NCI-H2171 treated with DMSO at 0.1 percent for 48 hours (cell line): ENCODE data around the gene KIAA2012.
A peak's percentile ranks its signal among the peaks of the same experiment; 100 is the strongest.

ENCODE experiments used
- DNase-seq: peaks from one replicate; lab custom pipeline; 2025; lab: John Stamatoyannopoulos, UW

KIAA2012 gene

DNA sequence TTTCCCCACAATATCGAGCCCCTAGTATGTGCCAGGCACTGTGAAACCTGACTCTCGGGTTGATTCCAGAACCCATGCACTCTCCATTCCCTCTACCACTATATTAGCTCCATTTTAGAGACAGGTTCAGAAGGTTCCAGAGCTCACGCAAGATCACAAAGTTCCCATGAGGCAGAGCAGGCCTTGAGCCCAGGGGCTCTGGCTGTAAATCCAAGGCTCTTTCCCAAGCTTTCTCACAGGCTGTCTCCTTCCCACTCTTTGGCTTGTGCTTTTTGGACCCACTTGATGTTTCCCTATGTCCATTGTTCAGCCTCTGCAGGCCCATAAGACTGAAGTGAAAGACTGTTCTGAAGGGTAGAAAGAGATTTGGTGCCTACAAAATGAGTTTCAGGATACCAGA, 15.7 kb downstream of the KIAA2012 start:
- no peak for DNase-seq

DNA sequence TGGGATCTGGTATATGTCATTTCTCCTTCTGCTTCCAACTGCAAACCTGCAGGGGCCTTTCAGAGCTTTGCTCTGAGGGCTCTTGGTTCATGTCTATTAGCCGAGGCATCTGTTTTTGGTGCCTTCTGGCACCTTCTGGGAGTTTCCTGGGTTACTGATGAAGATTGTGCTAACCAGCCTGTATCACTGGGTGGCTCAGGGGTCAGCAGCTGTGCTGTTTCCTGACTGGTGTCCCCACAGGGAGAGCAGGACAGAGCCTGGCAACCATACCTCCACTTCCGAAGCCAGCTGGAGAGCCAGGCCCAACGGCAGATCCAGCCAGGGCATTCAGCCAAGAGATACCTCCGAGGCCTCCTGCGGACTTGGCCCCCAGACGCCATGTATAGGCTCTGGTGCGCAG, 17.5 kb downstream of the KIAA2012 start:
- DNase-seq, result peak; percentile 70

- DNase-seq, result no peak
Measured at GRCh38 chr2:202091476-202091875, 18.4 kb downstream of the KIAA2012 start.

DNA sequence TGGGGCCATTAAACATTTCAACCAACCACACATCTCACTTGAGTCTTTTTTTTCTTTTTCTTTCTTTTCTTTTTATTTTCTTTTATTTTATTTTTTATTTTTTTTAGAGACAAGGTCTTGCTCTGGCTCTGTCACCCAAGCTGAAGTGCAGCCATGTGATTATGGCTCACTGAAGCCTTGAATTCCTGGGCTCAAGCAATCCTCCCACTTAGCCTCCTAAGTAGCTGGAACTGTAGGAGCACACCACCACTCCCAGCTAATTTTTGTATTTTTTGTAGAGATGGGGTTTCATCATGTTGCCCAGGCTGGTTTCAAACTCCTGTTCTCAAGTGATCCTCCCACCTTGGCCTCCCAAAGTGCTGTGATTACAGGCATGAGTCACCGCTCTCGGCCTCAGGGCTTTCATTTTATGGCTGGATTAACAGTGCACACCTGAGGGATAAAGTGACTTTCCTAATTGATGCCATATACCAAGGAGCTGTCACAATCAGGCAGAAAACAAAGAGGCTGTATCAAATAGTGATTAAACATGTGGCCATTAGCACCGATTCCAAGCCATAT, 21.5 kb downstream of the KIAA2012 start:
- no peak for DNase-seq

DNA sequence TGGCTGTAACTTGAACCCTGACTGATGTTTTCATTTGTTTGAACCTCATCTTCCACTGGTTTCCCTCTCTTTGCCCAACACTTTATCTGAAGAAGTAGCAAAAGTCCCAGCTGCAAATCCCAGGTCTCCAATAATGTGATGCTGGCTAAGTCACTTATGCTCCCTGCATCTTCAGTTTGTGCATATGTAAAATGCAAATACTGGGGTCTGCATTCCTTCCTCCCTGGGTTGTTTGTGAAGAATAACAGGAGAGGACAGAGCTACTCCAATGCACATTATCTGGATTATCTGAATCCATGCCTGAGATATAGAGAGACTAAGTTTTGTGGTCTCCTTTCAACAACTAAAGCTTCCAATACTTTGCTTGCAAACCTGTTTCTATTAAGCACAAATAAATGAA, 22.2 kb downstream of the KIAA2012 start:
- no peak for DNase-seq

DNA sequence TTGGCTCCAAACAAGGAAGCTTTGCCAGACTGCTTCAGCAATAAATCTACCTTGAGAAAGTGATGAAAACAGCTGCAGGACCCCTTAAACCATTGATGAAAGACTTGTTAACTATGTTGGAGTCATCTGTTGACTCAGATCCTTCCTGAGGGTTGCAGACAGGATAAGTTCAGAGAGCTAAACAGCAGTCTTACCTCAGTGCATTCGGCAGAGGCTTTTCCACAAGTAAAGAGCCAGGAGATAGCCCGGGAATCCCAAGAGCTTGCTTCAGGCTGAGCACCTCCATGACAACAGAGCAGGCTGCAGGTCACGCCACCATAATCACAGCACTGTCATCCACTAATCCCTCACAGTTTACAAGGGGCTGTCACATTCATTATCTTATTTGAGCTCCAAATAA, 23.7 kb downstream of the KIAA2012 start:
- DNase-seq, result no peak

- DNase-seq, result no peak
Measured at GRCh38 chr2:202098291-202098690, 25.2 kb downstream of the KIAA2012 start.

DNA sequence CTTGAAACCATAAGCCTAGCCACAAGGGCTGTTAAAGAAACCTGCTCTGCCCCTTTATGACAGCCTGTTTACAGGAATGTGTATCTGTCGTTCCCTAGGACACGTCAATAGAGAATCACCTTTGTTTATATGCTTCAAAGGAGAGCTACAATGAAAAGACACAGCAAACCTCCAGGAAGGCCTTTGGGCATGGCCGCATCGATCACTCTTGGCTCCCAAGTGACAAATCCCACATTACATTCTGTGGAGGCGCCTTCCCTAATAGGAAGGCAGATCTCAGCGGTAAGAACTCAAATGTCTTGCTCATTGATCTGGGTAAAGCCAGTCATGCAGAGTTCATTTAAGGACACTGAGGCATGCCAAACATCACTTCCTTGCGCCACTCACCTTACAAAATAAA, 26.5 kb downstream of the KIAA2012 start:
- peak; percentile 32 for DNase-seq

- DNase-seq, result peak; percentile 84
Measured at GRCh38 chr2:202100176-202100575, 27.1 kb downstream of the KIAA2012 start.

DNA sequence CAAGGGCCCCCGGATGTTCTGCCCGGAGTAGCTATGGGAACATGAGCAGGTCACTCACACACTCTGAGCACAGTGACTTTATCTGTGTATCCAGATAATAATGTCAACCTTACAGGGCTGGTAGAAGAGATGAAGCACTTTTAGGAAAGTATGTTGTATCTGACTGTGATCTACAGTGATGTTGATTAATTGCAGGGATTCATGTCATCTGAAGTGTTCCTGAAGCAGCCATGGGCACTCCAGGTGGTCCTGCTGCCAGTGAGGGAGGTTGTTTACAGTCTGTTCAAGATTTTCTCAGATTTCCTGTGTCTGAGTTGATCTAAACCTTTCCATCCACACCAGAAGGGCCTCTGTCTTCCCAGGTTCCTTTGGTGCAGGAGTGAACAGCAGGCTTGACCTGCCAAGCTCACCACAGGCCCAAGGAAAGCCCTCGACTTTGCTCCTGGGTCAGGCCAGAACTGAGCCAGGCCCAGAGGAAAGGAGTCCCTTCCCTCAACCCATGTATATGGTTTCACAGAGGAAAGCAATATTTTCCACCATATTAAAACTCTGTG, 28.0 kb downstream of the KIAA2012 start:
- DNase-seq, result peak; percentile 93

GRCh38 chr2:202102425-202103000, 29.5 kb downstream of the KIAA2012 start:
- peak; percentile 98 for DNase-seq

DNA sequence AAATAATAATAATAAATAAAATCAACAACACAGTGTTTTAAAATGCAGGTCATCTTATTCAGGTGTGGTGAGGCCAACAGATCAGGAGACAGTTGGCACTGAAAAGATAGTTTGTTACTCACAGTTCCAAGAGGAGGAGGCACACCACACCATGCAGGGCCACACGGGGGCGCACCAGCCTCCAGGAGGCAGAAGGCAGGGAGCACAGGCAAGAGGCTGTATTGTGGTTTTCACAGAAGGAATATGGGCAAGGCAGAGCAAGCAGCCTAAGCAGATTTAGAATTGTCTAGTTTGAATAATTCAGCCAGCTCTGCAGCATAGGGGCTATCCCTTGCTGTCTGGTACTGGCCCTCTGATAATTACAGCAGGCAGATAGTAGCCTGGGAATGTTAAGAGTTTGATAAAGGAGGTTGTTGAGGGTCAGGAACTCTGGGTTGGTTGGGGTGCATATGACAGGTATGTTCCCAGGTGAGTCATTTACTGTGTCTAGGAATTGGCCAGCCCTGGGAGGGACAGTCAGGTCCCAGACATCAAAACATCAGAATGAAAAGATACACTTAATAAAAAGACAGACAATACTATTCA, 31.3 kb downstream of the KIAA2012 start:
- peak; percentile 41 for DNase-seq

GRCh38 chr2:202105025-202105424, 32.0 kb downstream of the KIAA2012 start:
- no peak for DNase-seq

- DNase-seq, result no peak
Measured at GRCh38 chr2:202108345-202108744, 35.3 kb downstream of the KIAA2012 start.

DNA sequence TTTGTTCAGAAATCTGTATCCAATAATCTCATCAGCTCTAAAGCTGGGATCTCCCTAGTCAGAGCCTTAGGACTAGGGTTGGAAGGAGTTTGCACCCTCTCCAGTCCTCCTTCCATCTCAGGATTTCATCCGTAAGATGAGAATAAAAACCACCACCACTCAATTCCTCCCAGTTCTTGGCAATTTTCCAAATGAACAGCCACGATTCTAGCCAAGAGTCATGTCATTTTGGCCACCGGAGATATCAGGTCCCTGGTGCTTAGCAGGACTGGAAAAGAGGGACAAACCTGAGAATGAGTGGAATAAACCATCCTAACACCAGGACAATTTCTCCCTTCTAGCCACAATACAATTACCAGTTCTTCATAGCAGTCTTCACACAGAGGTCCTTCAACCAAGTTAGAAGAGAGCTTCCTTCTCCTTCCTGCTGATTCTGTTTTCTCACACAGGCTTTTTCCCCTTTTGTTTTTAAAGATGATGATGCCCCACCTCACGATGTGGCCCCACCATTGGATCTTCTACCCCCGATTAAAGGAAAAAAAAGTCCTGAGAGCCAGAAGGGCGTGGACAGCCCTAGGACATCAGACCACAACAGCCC, 36.2 kb downstream of the KIAA2012 start:
- DNase-seq, result no peak

DNA sequence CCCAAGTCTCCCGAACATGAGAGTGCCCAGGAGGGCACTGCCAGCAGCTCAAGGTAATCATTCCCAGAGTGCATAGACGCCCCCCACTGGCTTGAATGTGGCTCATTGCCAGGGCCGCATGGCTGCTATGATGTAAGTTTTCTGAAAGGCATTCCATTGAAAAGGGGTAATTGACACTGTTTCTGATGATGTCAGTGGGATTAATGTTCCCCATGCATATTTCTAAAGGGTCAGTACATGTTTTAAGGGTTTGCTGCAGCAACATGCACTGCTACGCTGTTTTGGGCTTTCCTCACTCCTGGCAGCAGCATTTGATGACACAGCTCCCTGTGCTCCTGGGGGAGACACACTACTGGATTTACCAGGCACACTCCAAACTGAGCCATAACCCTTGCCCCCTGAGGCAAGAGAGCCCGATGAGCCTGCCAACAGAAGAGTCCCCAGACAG, 36.7 kb downstream of the KIAA2012 start:
- DNase-seq, result no peak

GRCh38 chr2:202110491-202110890, 37.4 kb downstream of the KIAA2012 start:
- peak; percentile 51 for DNase-seq

DNA sequence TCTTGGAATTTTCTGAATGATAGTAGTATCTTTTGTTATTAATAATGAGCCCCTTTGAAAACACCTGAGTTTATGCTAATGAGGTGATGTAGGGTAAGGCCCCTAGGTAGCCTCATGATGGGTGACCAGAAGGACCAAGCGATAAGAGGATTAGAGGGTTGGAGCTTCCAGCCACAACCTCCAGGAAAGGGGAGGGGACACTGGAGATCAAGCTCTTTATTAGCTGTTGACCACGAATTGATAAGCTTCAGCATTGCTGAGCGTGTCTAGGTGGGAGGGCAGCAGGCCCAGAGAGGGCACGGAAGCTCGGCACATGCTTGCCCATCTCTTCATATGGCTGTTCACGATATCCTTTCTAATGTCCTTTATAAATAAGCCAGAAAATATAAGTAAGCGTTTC, 39.0 kb downstream of the KIAA2012 start:
- no peak for DNase-seq

GRCh38 chr2:202113571-202114142, 40.6 kb downstream of the KIAA2012 start:
- peak; percentile 28 for DNase-seq

- DNase-seq, result no peak
Measured at GRCh38 chr2:202114291-202114690, 41.2 kb downstream of the KIAA2012 start.

GRCh38 chr2:202114795-202115194, 41.7 kb downstream of the KIAA2012 start:
- no peak for DNase-seq

GRCh38 chr2:202115479-202115971, 42.5 kb downstream of the KIAA2012 start:
- DNase-seq, result peak; percentile 64

DNA sequence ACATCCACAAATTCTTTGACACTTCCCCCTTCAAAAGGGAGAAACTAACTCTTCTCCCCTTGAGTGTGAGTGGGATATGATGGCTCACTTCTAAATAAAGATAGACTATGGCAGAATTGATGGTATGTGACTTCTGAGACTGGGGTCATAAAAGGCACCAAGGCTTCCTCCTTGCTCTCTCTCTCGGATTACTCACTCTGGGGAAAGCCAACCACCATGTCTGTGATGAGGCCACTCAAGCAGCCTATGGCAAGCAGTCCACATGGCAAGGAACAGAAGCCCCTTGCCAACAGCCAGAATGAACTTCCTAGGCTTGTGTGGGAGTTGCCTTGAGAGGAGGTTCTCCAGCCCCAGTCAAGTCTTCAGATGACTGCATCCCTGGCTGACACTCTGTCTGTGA, 43.6 kb downstream of the KIAA2012 start:
- DNase-seq, result no peak
